Thyroid gland (tissue), 4 donors: ENCODE data around the gene FCER2.

Experiments used
- POLR2A ChIP-seq, 2 donors: fragments of 450-650 bp; IDR thresholded peaks; one replicate each; pipeline ENCODE4 v1.6.1; 2017; ENCODE audit warnings: antibody characterized with exemption in 2 of 2, mild to moderate bottlenecking in 2 of 2, moderate library complexity in 1 of 2
- TF ChIP-seq, protein P1 (sequence below), 6 experiments: fragments of 200-600 bp in 3 of 6; fragments of 450-650 bp in 3 of 6; sonication (generic) in 3 of 6; IDR thresholded peaks; one replicate each; pipeline ENCODE4 v1.5.1; 2016 to 2019; ENCODE audit warnings: antibody characterized with exemption in 6 of 6, mild to moderate bottlenecking in 2 of 6, inconsistent platforms in 1 of 6, moderate library complexity in 1 of 6

DNA sequence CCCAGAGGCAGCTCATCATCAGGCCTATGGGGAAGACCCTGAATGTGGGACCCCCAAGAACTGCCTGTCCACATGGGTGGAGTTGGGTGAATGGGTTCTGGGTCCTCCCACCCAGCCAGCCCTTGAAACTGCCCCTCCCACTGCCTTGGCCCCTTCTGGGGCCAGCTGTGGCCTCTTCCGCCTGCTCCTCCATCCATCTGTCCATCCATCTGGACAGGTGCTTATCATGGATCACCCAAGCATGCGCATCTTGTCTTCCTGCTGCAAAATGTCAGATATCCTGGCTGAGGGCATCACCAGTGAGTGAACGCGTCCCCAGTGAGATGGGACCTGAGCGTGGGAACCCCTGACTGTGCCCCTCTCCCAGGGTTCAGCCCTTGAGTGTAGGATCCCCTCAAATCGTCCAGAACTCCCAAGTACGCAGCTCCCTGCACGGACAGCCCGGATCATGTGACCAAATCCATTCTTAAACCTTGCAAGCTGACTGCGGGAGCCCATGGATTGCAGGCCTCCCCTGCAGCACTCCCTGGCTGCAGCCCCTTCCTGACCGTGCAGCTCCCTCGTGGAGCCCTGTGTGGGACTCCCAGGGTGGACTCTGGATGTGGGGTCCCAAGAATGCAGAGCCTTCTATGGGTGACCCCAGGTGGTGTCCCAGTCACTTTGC lies 63.0 kb downstream of the FCER2 start:
- TF ChIP-seq, protein P1, sequence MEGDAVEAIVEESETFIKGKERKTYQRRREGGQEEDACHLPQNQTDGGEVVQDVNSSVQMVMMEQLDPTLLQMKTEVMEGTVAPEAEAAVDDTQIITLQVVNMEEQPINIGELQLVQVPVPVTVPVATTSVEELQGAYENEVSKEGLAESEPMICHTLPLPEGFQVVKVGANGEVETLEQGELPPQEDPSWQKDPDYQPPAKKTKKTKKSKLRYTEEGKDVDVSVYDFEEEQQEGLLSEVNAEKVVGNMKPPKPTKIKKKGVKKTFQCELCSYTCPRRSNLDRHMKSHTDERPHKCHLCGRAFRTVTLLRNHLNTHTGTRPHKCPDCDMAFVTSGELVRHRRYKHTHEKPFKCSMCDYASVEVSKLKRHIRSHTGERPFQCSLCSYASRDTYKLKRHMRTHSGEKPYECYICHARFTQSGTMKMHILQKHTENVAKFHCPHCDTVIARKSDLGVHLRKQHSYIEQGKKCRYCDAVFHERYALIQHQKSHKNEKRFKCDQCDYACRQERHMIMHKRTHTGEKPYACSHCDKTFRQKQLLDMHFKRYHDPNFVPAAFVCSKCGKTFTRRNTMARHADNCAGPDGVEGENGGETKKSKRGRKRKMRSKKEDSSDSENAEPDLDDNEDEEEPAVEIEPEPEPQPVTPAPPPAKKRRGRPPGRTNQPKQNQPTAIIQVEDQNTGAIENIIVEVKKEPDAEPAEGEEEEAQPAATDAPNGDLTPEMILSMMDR (IDR thresholded peaks at IDR 0.05): no peak
- TF ChIP-seq POLR2A (IDR thresholded peaks at IDR 0.05): no peak
